GM18870 (cell line): Measurements from ENCODE around the gene HK3.
"Not testable (repeated sequence)": the region's sequence is repeated elsewhere in the genome, so short reads cannot be mapped to it uniquely, and the experiment has no call there.

ENCODE experiments used
- ATAC-seq: cut with Tn5 transposase; IDR thresholded peaks from one replicate; pipeline ENCODE4 v1.9.1; 2021; ENCODE audit warnings: moderate library complexity; ENCODE audit not compliant: unreplicated experiment

The HK3 gene

GRCh38 chr5:176883700-176884570, 15.2 kb downstream of the HK3 start:
- ATAC-seq = no peak

- no peak for ATAC-seq
Measured at GRCh38 chr5:176882567-176882903, 16.6 kb downstream of the HK3 start.

GRCh38 chr5:176881816-176882566, 17.2 kb downstream of the HK3 start:
- ATAC-seq = no peak

GRCh38 chr5:176881021-176881749, 18.0 kb downstream of the HK3 start:
- ATAC-seq = no peak

GRCh38 chr5:176880366-176881020, 18.7 kb downstream of the HK3 start:
- no peak for ATAC-seq

- no peak for ATAC-seq
Measured at GRCh38 chr5:176879663-176880361, 19.3 kb downstream of the HK3 start.

GRCh38 chr5:176878906-176879662, 20.1 kb downstream of the HK3 start:
- ATAC-seq = no peak

GRCh38 chr5:176878463-176878862, 20.7 kb downstream of the HK3 start:
- ATAC-seq = no peak

GRCh38 chr5:176877793-176878331, 21.3 kb downstream of the HK3 start:
- ATAC-seq = no peak

- no peak for ATAC-seq
Measured at GRCh38 chr5:176876506-176877431, 22.4 kb downstream of the HK3 start.

- ATAC-seq = no peak
Measured at GRCh38 chr5:176875783-176876505, 23.2 kb downstream of the HK3 start.

GRCh38 chr5:176875014-176875550, 24.1 kb downstream of the HK3 start:
- ATAC-seq = no peak

- no peak for ATAC-seq
Measured at GRCh38 chr5:176874198-176874780, 24.9 kb downstream of the HK3 start.

- ATAC-seq = no peak
Measured at GRCh38 chr5:176873541-176874172, 25.5 kb downstream of the HK3 start.

GRCh38 chr5:176873011-176873410, 26.1 kb downstream of the HK3 start:
- not testable (repeated sequence) for ATAC-seq

- not testable (repeated sequence) for ATAC-seq
Measured at GRCh38 chr5:176872586-176872985, 26.6 kb downstream of the HK3 start.

- not testable (repeated sequence) for ATAC-seq
Measured at GRCh38 chr5:176870644-176871043, 28.5 kb downstream of the HK3 start.
